Activated B cell treated with CpG ODN at 0.5 μM for 24 hours (primary cell): Measurements from ENCODE around the gene TBC1D10A. TPM values are rescaled to one million over a fixed set of nuclear protein-coding genes. Genes with fewer than 3 reads are reported as not detected.

Source experiments
- ATAC-seq: fragments of 200-7000 bp; cut with Tn5 transposase; one replicate; pipeline ENCODE4 v1.10.0; 2021; ENCODE audit warnings: low read depth, mild to moderate bottlenecking, moderate library complexity
- CTCF ChIA-PET: fragments of 350-600 bp; sonication (Branson Sonifier 250); formaldehyde crosslinking; loops from one replicate; lab custom pipeline; 2021; ENCODE audit warnings: antibody characterized with exemption; lab: Charles Lee
- POLR2A ChIA-PET: fragments of 350-600 bp; sonication (Branson Sonifier 250); formaldehyde crosslinking; loops from one replicate; lab custom pipeline; 2021; ENCODE audit warnings: antibody characterized with exemption; lab: Charles Lee
- DNase-seq: peaks from one replicate; pipeline ENCODE4 v3.0.0; 2022
- H3K27ac Mint-ChIP-seq: one replicate; pipeline ENCODE4 v1.8.0; 2020; ENCODE audit warnings: mixed read lengths
- H3K27me3 Mint-ChIP-seq: one replicate; pipeline ENCODE4 v1.8.0; 2021; ENCODE audit warnings: mixed read lengths
- H3K36me3 Mint-ChIP-seq: one replicate; pipeline ENCODE4 v1.8.0; 2021; ENCODE audit warnings: low read depth, mixed read lengths
- H3K4me1 Mint-ChIP-seq: one replicate; pipeline ENCODE4 v1.8.0; 2021; ENCODE audit warnings: mixed read lengths
- H3K4me3 Mint-ChIP-seq: one replicate; pipeline ENCODE4 v1.8.0; 2020; ENCODE audit warnings: mild to moderate bottlenecking, mixed read lengths
- H3K9me3 Mint-ChIP-seq: one replicate; pipeline ENCODE4 v1.8.0; 2020; ENCODE audit warnings: mixed read lengths
- CTCF ChIP-seq: fragments of 200-600 bp; IDR thresholded peaks from one replicate; pipeline ENCODE4 v1.8.0; 2022; ENCODE audit warnings: antibody characterized with exemption, mild to moderate bottlenecking
- intact Hi-C: fragments of 100-400 bp; cut with micrococcal nuclease; formaldehyde crosslinking; loops from one replicate; pipeline ENCODE4 v1.15.1; 2024
- total RNA-seq: library from RNA; stranded (reverse); gene quantifications from 2 replicates; pipeline ENCODE4 v1.2.3, GENCODE V29; 2022

TBC1D10A gene
- total RNA-seq, 1 donor from 2014 or later, result 20.4 TPM

DNA sequence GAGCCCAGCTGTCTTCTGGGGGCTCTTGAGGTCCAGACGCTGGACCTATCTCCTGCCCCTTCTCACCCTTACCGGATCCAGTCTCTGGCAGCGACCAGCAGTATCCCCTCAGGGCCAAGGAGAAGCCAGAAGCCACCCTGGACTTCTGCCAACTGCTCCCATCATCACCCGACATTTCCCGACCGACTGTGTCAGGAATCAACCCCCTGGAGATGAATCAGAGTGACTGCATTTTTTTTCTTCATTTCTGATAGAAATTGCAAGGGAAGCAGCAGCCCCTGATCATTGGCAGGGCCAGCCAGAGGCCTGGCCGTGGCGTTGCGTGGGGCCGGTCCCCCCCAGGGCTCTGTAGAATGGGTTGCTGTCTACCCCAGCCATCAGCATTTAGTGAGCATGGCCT is 75.0 kb downstream of the TBC1D10A start:
- Mint-ChIP-seq H3K27ac (no peak overlapping the region), H3K9me3 (no peaks in the 10 kb centered on the region), H3K36me3 (no peaks in the 10 kb centered on the region), H3K27me3 (peaks cover 21% of the 10 kb centered on the region), H3K4me3 (no peak overlapping the region), H3K4me1 (peaks cover 8% of the 10 kb centered on the region)
- ATAC-seq (no peak), DNase-seq (no peak)
- CTCF ChIA-PET, result no interaction called here
- intact Hi-C loops, result no loop called here
- POLR2A ChIA-PET, result no interaction called here
- no peak for TF ChIP-seq CTCF

DNA sequence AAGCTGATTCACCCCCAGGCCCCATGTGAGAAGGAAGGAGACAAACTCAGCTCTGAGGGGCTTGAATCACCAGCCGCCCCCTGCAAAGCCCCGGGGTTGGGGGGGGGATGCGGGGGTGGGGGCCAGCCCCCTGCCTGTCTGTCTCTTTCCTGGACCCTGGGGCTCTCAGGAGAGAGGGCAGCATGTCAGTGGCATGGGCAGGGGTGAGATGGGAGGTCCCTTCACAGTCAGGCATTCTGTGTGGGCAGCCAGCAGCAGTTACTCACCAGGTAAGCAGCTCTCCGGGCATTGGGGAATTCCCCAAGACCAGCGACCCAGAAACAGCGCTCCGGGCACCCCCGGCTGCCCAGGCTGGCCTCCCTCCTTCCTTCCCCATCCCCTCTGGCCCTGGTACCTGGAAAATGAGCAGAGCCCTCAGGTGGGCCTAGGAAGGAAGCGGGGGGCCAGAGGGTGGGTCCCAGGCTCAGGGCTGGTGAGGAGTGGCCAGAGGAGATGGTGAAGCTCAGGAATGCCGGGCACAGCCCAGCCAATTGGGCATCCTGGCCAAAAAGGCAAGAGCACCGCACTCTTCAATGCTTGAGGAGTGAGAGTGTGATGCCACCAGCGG is 76.0 kb downstream of the TBC1D10A start:
- intact Hi-C loops, result no loop called here
- no peaks in the 10 kb centered on the region for H3K9me3 Mint-ChIP-seq
- H3K4me3 Mint-ChIP-seq, result no peak overlapping the region
- H3K36me3 Mint-ChIP-seq, result no peaks in the 10 kb centered on the region
- no peak overlapping the region for H3K27ac Mint-ChIP-seq
- TF ChIP-seq CTCF, result no peak
- H3K4me1 Mint-ChIP-seq, result peaks cover 12% of the 10 kb centered on the region
- ATAC-seq (no peak), DNase-seq (no peak)
- POLR2A ChIA-PET, result interaction anchor here (0.6 kb wide), 1 partner anchor 163 kb away, joined by 4 read pairs; no protein-coding TSS in a partner anchor
- CTCF ChIA-PET, result interaction anchor here (1.0 kb wide), 1 partner anchor 37 kb away, joined by 3 read pairs; no protein-coding TSS in a partner anchor
- peaks cover 25% of the 10 kb centered on the region for H3K27me3 Mint-ChIP-seq

- ATAC-seq, result no peak
- H3K27me3 Mint-ChIP-seq, result peaks cover 30% of the 10 kb centered on the region
- POLR2A ChIA-PET, result interaction anchor here (0.6 kb wide), 1 partner anchor 164 kb away, joined by 4 read pairs; no protein-coding TSS in a partner anchor
Observed at GRCh38 chr22:30250039-30250565, 76.6 kb downstream of the TBC1D10A start.

DNA sequence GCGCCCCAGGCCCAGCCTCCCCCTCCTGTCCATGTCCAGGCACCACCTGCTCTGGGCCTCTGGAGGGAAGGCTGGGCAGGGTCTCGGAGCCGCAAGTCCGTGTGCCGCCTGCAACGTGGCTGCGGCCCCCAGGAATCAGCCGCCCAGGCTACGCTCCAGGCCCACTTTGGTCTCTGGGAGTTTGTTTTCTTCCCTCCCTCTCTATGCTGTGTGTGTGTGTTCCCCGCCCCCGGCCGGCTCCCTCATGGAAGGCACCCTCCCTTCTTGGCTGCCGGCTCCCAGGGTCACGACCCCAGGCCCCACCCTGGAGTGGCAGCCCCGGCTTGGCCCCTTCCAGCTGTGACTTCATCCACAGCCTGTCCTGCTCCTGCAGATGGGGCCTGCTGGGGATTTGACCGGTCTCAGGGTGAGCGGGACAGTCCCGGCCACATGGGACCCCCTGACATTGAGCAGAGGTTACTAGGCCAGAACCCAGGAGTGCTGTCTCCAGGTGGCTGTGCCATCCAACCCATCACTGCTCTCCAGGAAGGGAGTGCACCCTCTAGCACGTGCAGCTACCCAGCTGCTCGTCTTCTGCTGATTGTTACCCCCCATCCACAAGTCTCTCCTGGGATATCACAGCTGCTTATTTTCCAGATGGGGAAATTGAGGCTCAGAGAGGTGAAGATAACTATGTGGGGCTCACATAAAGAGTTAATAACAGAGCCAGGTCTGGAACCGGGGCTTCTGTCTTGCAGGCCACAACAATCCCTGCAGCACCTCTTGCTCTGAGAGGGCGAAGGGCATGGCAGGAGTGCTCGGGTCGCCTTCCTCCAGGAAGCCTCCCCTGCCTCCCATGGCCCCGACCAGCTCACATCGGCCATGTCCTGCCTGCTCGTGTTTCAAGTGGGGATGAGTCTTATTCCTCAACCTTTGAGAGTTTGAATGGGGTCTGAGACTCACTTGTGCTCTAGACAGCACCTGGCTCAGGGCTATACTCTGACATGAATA is 77.4 kb downstream of the TBC1D10A start:
- peaks cover 38% of the 10 kb centered on the region for H3K27me3 Mint-ChIP-seq

More at GRCh38 chr22:30250039-30250565, 76.6 kb downstream of the TBC1D10A start:
- Mint-ChIP-seq H3K36me3 (no peaks in the 10 kb centered on the region), H3K4me1 (peaks cover 14% of the 10 kb centered on the region), H3K4me3 (no peak overlapping the region), H3K27ac (no peak overlapping the region), H3K9me3 (no peaks in the 10 kb centered on the region)
- no peak for DNase-seq
- CTCF ChIA-PET, result interaction anchor here (1.0 kb wide), 1 partner anchor 38 kb away, joined by 3 read pairs; no protein-coding TSS in a partner anchor
- TF ChIP-seq CTCF, result no peak
- intact Hi-C loops, result no loop called here

More for the DNA sequence above, 77.4 kb downstream of the TBC1D10A start:
- no peak for TF ChIP-seq CTCF
- Mint-ChIP-seq H3K9me3 (no peaks in the 10 kb centered on the region), H3K27ac (no peak overlapping the region), H3K4me1 (peaks cover 14% of the 10 kb centered on the region), H3K4me3 (no peak overlapping the region), H3K36me3 (no peaks in the 10 kb centered on the region)
- ChIA-PET CTCF (no interaction called here), POLR2A (no interaction called here)
- DNase-seq, result no peak
- ATAC-seq, result no peak
- intact Hi-C loops, result no loop called here
